GM18517 (cell line): ENCODE results near the gene SURF6.
"Not testable (repeated sequence)": the region's sequence is repeated elsewhere in the genome, so short reads cannot be mapped to it uniquely, and the experiment has no call there.

ENCODE experiments used
- ATAC-seq: cut with Tn5 transposase; IDR thresholded peaks from one replicate; pipeline ENCODE4 v1.9.1; 2021; ENCODE audit warnings: mild to moderate bottlenecking, moderate library complexity; ENCODE audit not compliant: unreplicated experiment

Gene SURF6

DNA sequence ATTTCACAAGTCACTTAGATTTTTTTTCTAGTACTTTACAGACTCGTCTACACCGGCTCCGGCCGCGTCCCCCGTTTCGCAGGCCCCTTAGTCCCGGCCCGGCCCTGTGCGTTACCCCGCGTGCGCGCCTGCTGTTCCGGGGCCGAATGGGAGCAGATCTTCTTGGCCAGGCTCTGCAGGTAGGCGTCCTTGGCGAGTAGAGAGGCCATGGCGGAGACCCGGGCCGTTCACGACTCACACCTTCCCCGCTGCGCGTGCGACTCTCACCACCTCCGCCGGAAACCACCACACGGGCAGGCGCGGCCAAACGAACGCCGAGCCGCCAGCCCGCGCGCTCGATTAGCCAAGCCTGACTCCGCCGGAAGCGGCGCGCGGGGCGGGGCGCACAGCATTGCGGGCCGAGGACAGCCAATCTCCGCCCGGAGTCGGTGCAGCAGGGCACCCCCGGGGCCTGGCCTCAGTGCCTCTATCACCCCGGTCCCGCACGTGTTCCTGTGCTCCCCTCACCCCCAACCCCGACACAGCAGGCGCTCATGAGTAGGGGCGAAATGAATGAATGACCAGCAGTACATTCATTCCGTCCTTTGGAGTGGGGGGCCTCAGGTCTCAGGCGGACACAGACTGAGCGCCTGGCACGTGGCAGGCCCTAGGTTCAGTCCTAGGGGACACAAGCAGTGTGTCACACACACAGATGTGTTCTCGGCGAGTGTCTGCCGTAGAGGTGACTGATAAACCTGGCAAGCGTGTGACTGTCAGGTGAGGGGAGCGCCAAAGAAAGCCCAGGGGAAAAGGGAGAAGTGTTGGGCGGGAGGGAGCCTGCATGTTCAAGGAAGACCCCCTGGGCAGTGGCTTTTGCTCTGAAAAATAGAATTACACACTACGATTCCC lies at the start of gene SURF6:
SURF6 (minus strand) TSS at position 265 of the 888 bp plus-strand sequence; CDS start at position 209, 56 bp downstream.
- ATAC-seq = peak; percentile 76

DNA sequence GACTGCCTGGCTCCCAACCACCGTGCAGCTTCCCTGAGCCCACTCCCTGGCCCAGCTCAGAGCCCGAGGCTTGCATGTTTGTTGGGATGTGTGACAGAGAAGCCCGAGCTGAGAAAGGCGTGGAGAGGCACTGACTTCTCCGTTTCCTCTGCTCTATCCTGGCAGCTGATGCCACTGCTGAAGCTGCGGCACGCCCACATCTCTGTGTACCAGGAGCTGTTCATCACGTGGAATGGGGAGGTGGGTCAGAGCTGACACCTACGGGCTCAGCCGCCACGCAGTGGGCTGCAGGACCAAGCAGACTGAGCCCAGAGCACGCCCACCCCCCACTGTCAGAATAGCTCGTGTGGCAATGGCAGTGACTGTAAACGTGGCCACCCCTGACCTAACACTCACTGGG lies 49.5 kb upstream of the SURF6 start:
- no peak for ATAC-seq

DNA sequence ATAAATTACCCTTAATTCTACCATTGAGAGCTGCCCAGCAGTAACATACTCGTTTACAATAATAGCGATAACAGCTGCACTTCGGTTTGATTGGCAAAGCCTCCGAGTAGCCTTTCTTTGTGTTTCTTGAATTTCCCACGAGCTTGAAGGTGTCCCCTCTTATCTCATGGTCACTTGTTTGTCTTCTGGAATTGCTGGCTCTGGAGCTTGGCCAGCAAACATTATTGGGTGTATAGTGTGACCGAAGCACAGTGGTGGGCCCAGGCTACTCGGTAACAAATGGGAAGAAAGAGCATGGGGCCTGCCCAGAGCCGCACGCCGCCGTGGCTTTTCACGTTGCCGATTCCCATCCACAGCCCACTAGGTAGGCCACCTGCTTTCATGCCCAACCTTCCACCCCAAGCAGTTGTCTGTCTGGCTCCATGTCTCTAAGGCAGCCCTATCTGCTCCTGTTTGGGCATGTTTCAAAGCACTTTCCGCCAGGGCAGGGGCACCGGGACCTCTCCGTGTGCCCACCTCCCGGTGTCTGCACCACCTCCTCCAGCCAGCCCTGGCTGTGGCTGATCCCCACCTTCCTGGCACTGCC lies 48.8 kb upstream of the SURF6 start:
- ATAC-seq = no peak

DNA sequence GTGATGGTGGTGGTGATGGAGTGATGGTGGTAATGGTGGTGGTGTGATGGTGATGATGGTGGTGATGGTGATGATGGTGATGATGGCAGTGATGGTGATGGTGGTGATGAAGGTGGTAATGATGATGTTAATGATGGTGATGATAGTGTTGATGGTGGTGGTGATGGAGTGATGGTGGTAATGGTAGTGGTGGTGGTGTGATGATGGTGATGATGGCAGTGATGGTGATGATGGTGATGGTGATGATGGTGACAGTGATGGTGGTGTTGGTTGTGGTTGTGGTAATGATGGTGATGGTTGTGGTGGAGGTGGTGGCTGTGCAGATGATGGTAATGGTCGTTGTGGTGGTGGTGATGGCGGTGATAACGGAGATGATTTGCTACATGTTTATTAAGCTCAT lies 47.5 kb upstream of the SURF6 start:
- no peak for ATAC-seq

DNA sequence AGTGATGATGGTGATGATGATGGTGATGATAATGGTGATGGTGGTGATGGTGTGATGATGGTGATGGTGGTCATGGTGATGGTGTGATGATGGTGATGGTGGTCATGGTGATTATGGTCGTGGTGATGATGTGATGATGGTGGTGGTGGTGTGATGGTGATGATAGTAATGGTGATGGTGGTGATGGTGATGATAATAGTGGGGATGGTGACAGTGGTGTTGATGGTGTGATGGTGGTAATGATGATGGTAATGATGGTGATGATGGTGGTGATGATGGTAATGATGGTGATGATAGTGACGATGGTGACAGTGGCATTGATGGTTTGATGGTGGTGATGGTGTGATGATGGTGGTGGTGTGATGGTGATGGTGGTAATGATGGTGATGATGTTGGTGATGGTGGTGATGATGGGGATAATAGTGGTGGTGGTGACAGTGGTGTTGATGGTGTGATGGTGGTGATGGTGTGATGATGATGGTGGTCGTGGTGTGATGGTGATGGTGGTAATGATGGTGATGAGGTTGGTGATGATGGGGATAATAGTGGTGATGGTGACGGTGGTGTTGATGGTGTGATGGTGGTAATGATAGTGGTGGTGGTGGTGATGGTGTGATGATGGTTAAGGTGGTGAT lies 46.6 kb upstream of the SURF6 start:
- no peak for ATAC-seq

- ATAC-seq = no peak
Observed at GRCh38 chr9:133380734-133381133, 44.7 kb upstream of the SURF6 start.

DNA sequence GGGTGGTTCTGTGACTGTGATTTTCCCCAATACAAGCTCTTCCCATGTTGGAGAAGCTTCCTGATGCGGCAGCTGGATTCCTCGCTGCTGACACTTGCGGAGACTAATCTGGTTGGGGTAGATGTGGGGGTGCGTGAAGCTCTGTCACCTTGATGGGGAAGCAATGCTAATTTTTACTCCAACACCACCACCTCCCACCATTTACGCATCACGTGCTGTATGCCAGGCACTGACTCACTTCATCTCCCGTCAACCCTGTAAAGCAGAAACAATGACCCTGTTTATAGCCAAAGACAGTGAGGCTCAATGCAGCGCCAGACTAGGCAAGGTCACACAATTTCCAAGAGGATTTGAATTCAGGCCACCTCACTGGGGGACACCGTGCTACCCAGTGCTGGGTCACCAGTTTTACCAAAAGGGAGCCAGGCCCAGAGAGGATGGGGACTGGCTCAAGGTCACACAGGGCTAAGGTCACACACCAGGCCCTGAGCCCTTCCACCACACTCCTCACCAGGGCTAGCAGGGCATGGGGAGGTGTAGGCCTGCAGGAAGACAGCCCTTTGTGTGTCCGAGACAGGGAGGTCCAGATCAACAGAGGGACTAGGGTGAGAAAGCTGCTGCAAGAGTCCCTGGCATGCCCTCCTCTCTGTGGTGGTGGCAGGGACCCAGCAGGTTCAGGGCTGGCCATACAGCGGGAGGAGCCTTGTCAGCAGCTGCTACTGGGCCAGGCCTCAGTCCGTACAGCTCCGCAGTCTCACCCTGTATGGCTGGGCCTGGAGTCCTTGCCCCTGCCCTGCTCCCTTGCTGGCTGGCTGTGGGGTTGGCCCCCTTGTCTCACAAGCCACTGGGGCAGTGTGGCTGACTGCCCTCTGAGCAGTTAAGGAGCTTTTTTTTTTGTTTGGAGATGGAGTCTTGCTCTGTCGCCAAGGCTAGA lies 43.4 kb upstream of the SURF6 start:
- ATAC-seq = no peak

DNA sequence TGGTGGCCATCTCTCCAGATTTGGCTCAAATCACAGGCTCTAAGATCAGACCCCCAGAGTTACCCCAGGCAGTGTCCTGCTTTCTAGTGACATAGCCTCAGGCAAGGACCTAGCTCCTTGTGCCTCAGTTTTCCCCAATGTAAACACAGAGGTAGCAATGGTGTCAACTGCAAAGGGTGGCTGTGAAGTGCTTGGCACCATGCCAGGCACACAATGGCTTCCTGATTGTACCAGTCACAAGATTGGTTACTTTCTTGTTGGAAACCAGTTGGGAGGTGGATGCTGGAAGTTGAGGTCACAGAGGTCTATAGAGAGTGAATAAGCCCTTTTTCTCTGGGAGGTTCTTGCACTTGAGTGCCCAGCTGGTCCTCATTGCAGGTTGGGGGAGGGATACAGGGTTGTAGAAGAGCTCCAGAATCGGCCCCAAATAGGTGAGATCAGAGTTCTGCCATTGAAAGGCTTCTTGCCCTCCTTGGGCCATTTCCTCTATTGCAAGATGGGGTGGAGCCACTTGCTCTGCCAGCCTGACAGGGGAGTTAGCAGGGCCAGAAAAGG lies 42.5 kb upstream of the SURF6 start:
- ATAC-seq = no peak

DNA sequence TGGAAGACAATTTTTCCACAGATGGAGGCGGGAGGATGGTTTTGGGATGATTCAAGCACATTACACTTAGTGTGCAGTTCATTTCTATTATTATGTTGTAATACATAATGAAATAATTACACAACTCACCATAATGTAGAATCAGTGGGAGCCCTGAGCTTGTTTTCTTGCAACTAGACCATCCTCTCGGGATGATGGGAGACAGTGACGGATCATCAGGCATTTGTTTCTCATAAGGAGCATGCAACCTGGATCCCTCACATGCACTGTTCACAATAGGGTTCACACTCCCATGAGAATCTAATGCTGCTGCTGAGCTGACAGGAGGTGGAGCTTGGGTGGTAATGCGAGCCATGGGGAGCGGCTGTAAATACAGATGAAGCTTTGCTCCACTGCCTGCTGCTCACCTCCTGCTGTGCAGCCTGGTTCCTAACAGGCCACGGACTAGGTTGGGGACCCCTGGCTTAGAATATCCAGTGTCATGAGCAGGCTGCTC lies 41.8 kb upstream of the SURF6 start:
- no peak for ATAC-seq

DNA sequence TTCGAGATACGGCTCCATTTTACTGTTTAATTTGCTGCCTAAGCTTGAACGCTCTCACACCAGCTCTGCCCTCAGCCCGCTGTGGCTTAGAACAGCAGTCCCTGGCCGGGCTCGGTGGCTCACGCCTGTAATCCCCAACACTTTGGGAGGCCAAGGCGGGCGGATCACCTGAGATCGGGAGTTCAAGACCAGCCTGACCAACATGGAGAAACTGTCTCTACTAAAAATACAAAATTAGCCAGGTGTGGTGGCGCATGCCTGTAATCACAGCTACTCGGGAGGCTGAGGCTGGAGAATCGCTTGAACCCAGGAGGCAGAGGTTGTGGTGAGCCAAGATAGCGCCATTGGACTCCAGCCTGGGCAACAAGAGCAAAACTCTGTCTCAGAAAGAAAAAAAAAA lies 41.3 kb upstream of the SURF6 start:
- not testable (repeated sequence) for ATAC-seq

DNA sequence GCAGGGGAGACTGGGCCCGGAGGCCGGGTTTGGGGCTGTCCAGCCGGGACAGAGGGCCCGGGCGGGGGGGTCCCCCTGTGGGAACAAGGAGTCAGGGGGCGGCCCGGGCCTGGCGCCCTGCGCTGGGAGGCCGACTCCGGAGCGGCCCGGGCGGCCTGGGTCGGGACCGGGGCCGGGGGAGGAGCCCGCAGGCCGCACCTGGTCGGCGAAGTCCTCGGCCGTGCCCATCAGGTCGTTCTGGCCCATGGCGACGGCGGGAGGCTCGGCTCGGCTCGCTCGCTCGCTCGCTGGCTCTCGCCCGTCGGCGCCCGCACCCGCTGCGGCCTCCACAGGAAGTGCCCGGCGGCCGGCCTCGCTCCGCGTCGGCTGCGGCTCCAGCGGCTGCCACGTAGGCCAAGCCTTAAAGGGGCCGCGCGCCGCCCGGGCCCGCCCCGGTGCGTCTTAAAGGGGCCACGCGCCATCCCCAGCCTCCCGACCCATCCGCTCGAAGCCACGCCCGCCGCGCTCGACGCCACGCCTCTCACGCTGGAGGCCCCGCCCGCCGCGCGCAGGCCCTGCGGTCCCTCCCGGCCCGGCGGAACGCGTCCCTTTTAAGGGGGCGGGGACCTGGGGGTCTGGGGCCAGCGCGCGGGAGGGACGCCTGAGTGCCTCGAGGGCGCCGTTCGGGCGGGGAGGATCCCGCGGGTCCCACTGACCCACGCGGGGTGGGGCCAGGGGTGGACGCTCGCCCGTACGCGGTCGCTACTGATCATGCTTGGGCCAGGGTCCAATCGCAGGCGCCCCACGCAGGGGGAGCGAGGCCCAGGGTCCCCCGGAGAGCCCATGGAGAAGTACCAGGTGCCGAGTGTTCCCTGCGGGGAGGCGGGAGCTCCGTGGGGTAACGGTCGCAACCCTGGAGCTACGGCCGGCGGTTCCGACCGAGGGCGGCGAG lies 40.0 kb upstream of the SURF6 start, which contains the start of the genes STKLD1 and SURF4:
STKLD1 (plus strand) TSS at position 643 of the 931 bp plus-strand sequence; CDS start at position 751, 108 bp downstream.
SURF4 (minus strand) TSS at position 337 of the 931 bp plus-strand sequence; CDS start at position 246, 91 bp downstream.
- ATAC-seq = peak; percentile 78

DNA sequence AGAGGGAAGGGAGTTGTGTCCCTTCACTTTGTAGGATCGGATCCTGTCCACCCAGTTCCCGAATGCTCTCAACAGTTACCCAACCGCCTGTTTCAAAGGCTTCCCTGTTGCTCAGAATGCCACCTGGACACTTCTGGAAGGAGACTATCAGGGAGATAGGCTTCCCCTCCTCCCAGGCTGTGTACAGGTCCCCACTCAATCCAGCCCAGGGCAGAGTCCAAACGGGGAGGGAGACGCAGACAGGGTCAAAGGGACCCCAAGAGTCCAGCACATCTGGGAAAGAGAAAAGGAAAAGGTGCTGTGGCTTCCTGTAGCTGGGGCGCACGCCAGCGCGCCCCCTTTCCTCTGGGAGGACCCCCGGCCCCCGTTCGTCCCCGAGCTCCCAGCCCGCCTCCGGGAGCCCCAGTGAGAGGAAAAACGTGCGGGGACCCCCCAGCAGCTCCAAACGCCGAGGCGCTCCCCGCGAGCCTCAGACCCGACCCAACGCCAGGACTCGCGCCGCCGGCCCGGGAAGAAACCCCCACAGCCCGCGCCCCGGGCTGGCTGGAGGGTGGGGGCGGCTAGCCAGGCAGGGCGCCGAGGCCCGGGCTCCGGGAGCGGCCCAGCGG lies 39.2 kb upstream of the SURF6 start:
- no peak for ATAC-seq

GRCh38 chr9:133374612-133375115 lies 38.7 kb upstream of the SURF6 start:
- ATAC-seq = no peak

DNA sequence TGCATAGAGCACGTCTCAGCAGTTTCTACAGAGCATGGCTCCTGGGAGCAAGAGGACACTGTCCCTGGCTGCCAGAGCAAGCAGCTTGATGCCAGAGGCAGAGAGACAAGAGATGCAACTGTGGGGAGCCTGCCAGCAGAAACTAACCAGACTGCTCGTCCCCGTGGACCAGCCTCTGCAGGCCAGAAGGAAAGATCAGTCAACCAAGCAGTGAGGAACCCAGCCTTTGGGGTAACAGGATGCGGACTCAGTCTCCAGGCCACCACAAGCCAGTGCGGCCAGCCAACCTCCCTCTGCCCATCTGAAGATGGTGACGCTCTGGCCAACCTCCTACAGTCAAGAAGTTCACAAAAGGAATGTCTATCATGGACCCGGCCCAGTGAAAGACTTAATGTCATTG lies 36.2 kb upstream of the SURF6 start:
- no peak for ATAC-seq

GRCh38 chr9:133371261-133371711 lies 35.3 kb upstream of the SURF6 start:
- no peak for ATAC-seq

DNA sequence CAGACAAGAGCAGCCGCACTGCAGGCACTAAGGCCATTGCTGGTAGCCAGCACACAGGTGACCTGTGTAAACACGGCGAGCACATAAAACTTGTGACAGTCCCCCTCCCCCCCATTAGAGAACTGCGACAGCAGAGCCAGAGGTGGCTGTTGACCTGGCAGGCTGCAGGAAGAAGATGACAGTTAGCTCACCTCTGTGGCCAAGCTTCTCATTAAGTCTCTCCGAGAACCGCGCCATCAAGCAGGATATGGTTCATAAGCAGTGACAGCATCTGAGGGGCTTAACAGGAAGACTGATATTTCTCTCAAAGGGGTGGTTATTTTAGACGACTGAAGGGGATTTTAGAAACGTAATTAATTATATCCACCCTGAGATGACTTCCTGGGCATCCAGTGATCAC lies 34.7 kb upstream of the SURF6 start:
- no peak for ATAC-seq

DNA sequence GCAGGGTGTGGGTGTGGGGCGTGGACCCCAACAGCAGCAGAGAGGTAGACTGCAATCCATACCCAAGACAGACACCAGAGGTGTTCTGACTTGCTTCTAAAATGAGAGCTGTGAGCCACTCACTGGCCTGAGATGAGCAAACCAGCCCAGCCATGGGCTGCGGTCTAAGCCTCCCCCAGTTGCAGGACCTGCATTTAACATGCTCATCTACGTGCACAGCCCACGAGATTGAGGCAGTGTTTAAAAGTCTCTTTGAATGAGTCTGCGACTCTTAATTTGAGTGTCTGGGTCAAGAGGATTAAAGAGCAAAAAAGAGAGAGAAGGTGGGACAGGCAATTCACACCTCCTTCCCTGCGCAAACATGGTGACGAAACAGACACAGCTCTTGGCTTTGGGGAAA lies 33.9 kb upstream of the SURF6 start:
- ATAC-seq = no peak

DNA sequence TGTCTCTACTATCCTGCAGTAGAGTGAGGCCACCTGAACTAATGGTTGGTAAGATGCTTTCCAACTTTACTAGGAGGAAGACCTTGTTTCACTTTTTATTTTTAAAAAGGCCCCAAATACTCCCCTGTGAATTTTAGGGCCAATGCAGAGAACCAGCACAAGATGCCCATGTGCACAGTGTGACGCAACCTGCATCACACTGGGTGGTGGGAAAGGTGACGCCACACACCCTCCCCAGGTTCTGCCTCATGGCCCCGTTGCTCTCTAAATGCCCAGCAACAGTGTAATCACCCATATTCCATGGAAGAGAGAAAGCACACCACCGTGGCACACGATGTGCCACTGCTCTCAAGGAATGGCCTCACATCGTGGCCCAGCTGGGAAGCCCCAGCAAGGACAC lies 33.4 kb upstream of the SURF6 start:
- no peak for ATAC-seq
